Measurements from ENCODE around the gene MGAT5.
"Not testable (repeated sequence)": the region's sequence is repeated elsewhere in the genome, so short reads cannot be mapped to it uniquely, and the experiment has no call there.

The MGAT5 gene

DNA sequence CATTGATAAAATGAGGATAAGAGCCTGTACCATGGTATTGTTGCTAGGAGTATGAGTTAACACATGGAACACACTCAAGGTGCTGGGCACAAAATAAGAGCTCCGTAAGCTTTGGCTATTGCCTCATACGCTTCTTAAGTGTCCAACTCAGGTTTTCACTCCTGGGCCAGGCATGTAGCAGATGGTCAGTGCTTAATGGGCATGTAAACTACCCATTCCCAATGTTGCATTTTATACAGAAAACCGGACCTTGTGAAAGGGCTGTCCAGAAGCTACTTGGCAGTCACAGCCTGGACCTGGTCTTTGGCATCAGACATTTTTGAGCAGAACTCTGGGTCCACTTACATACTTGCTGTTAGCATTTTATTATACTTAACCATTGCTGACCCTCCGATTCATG lies 26.9 kb downstream of the MGAT5 start:
- no peak for DNase-seq

DNA sequence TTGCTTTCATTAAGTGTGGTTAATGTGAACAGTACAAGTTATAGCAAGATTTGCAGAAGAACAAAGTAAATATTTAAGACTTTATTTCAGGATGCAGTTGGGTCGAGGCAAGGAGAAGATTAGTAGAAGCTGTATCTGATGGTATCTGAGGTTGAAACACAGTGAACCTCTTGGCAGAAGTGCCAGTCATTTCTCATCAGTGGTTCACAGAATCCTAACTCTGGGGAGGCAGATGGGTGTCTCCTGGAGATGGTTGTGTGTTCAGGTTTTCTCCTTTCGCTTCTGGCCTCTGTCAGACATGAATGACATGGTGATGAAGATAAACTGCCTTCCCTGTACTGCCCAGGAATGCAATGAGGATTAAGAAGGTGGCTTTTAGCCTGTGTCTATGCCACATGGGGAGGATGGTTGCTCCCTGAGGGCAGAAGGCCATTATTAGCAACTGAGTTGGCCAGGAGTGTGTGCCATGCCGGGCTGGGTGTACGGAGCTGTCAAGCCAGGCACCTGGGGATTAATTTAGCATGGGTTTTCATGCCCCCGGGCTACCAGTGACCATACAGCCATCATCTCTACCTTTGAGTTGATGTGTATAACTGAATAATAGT lies 28.0 kb downstream of the MGAT5 start:
- no peak for DNase-seq

GRCh38 chr2:134282629-134283400 lies 28.9 kb downstream of the MGAT5 start:
- DNase-seq, result no peak

GRCh38 chr2:134283661-134284060 lies 29.8 kb downstream of the MGAT5 start:
- no peak for DNase-seq

GRCh38 chr2:134284119-134284670 lies 30.3 kb downstream of the MGAT5 start:
- no peak for DNase-seq

DNA sequence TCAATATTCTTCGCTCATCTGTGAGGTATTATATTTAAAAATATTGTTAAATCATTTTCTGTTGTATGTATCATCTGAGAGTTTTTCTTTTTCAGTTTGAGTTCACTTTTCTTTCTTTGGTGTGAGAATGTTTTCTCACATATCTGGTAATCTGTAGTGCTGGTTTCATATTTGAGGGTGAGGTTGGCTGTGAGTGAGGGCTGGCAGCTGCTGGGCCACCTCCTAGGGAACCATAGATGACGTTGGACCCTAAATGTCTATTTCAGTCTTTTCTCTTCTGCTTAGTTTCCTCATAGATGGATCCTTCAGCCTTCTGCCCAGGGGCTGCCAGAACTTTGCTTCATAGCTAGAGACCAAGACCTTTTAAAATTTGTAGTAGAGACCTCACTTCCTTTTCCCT lies 33.5 kb downstream of the MGAT5 start:
- DNase-seq, result no peak

DNA sequence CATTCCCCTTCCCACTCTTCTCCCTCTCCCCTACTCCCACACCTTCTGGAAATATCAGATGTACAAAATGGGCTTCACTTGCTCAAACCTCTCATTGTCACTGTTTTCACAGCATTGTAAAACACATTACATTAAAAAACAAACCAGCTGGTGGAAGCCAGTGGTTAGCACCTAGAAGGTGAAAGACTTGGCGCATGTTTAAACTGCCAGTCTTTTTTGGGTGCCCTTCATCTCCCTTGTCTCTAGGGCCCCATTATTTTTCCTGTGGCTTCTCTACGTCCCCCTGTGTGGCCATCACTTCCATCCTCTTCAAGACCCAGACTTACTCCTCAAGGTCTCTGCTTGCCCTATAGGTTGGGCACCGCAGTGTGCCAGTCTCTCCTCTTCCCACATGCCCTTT lies 34.9 kb downstream of the MGAT5 start:
- no peak for DNase-seq

DNA sequence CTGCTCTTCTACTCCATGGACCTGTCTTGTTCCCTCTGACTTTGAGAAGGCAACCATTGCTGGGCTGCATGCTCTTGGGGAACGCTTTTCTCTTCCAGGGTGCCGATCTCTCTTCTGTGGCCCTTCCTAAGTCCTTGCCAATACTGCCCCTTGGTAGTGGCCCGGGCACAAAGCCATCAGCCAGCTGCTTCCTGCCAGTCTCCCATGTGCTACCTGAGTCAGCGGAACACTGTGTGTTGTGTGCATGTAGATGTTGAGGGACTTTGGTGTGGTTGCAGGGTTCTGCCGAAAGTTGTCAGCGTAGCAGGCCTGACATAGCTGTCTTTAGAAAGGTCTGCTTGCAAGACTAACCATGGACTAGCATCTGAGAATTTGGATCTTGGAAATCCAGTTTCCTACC lies 35.4 kb downstream of the MGAT5 start:
- no peak for DNase-seq

- no peak for DNase-seq
Measured at GRCh38 chr2:134290358-134290757, 36.5 kb downstream of the MGAT5 start.

GRCh38 chr2:134292514-134292913 lies 38.6 kb downstream of the MGAT5 start:
- DNase-seq, result no peak

DNA sequence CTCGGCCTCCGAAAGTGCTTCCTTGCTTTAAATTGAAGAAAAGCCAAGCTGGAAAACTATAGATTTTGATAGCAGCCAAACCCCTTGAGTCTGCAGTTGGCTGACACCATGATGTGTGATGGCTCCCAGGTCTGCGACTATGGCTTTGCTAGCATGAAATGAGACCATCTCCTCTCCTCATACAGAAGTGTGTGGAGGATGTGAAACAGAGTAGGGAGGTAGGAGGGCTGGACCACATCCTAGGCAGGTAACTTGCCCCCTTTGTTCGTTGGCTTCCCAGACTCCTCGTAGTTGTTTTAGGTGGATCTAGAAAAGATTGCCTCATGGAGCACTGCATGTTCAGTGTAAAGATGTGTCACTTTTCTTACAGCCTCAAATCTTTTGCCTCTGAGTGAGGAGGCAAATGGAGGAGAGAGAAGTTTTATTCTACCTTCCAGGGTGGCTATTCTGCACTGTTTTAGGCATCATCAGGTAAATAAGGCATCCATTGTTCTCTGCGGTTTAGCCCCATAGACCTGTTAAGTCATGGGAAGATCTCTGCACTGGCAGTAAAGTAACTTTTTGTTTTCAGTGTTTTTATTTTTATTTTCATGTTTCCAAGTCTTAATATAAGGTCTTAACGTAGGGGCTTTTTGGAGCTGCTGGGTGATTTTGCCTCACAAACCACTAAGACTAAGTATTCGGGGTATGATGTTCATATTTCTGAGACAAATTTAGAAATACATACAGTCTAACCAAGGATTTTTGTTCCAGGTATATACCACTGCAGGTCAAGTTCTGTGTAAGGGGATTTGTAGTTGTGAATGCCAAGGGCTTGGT lies 40.1 kb downstream of the MGAT5 start:
- DNase-seq, result no peak

DNA sequence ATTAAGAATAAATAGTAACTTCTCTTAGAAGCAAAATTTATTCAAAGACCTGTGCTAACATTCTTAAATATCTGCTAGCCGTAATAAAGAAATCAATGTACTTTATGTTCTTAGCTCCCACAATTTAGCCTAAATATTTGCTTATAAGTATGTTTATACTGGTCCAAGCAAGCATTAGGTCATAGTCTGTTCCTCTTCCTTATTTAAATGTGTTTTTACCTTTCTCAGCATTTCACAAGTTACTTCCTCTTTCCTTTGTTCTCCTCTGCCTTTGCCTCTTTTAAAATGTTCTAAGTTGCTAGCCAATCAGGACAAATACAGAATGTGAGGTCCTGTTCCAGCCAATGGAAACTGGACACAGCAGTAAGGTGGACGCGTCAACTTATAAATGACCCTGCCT lies 40.7 kb downstream of the MGAT5 start:
- not testable (repeated sequence) for DNase-seq

DNA sequence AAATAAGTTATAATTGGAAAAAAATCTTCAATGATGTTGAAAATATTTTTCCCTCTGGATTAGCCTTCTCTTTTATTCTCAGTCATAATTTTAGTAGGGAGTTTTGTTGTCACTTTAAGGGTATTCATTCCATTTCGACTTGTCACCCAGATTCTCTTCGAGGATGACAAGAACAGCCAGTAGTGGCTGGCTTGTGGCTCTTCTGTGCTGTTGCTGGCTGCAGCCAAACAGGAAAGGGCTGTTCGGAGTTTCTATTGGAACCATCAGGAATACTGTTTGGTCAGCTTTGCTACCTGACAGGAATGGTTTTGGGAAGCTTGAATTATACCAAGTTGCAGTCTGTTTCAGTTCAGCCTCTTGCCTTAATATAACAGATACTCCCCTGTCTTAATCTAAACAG lies 41.6 kb downstream of the MGAT5 start:
- DNase-seq, result no peak

DNA sequence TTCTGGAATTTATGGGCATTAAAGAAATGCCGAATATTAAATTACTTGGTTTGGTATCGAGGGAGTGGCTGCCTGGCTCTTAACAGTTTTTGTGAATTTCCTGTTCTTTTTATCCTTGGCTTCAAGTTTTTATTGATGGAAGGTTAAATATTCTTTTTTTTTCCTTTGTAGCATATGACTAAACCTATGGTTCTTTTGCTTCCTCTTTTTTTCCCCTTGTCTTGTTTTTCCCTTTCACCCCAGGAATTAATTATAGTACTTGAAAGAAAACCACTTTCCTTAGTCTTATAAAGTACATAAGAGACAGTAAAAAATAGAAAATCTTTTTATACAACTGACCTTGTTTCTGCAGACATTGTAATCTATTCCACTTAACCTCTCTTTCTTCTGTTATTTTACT lies 42.4 kb downstream of the MGAT5 start:
- DNase-seq, result no peak

- DNase-seq, result no peak
Measured at GRCh38 chr2:134299334-134299733, 45.5 kb downstream of the MGAT5 start.

GRCh38 chr2:134300585-134300984 lies 46.7 kb downstream of the MGAT5 start:
- no peak for DNase-seq

- no peak for DNase-seq
Measured at GRCh38 chr2:134301099-134301927, 47.4 kb downstream of the MGAT5 start.

GRCh38 chr2:134301928-134302260 lies 48.0 kb downstream of the MGAT5 start:
- no peak for DNase-seq

- no peak for DNase-seq
Measured at GRCh38 chr2:134304394-134305108, 50.7 kb downstream of the MGAT5 start.

GRCh38 chr2:134305109-134305491 lies 51.2 kb downstream of the MGAT5 start:
- DNase-seq, result no peak

GRCh38 chr2:134306521-134306920 lies 52.6 kb downstream of the MGAT5 start:
- DNase-seq, result no peak

- no peak for DNase-seq
Measured at GRCh38 chr2:134307334-134307733, 53.5 kb downstream of the MGAT5 start.

Data from cortex of kidney (tissue), 1 donor.